Cortex of kidney (tissue), 1 donor: ENCODE measurements around the gene MYH7.

ENCODE experiments used
- DNase-seq: peaks from one replicate; lab custom pipeline; 2025; lab: John Stamatoyannopoulos, UW

MYH7 gene

GRCh38 chr14:23366426-23366921 is 69.0 kb downstream of the MYH7 start:
- no peak for DNase-seq

DNA sequence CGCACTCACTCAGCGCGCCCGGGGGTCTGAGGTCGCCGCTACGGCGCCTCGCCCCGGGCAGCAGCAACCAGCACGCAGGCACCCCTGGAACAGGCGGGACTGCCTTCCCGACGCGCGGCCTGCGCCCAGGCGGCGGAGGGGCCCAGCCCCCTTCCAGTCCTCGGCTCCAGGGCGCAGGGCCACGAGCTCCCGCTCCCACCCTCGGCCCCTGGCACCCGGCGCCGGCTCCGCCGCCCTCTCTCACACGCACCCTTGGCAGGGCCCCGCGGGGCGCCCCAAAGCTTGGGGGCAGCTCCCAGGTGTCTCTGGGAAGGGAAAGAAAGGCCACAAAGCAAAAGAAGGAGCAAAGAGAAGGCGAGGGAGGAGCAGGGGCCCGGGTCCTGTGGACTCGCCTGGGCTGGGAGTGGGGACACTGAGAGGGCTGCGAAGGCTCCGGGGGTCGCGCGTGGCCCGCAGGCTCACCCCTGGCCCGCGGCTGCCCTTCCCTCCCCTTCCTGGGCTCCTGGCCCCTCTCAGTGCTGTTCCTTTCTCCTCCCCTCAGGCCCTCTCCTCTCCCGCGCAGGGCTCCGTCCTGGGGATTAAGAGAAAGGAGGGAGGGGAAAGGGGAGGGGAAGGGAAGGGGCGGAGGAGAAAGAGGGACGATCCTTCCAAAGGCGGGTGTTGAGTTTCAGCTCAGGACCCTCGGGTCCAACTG is 69.6 kb downstream of the MYH7 start:
- DNase-seq, result no peak

DNA sequence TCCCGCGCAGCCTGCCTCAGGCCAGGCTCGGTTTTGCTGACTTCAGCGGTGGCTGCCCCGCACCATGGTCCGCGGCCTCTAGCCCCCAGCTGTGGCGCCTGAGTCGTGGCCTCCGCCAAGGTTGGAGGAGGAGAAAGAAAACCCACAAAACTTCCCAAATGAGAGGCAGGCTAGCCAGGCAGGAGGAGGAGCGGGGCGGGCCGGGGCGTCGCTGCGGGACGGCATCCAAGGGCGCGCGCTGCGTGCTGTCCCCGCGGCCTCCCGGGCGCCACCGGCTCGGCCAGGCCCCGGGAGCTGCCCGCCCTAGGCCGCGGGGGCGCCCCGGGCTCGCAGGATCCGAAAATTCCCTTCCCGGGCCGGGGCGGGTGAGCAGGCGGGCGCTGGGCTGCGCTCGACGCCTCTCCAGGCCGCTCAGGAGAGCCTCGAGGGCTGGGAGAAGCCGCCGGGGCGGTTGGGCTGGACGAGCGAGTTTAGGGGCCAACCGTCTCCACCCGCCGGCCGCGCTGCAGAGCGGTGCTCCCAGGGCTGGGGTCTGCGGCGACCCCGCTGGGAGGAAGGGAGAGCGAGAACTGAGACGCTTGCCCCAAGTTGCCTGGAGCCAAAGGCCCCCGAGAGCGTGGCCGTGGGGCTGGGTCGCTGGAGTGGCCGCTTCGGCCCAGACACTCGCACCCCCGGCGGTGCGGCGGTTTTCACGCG is 70.3 kb downstream of the MYH7 start, which contains the start of gene EFS:
EFS (minus strand) TSS at position 137 of the 696 bp plus-strand sequence. CDS start 147 bp downstream, outside the sequence.
- DNase-seq, result no peak

DNA sequence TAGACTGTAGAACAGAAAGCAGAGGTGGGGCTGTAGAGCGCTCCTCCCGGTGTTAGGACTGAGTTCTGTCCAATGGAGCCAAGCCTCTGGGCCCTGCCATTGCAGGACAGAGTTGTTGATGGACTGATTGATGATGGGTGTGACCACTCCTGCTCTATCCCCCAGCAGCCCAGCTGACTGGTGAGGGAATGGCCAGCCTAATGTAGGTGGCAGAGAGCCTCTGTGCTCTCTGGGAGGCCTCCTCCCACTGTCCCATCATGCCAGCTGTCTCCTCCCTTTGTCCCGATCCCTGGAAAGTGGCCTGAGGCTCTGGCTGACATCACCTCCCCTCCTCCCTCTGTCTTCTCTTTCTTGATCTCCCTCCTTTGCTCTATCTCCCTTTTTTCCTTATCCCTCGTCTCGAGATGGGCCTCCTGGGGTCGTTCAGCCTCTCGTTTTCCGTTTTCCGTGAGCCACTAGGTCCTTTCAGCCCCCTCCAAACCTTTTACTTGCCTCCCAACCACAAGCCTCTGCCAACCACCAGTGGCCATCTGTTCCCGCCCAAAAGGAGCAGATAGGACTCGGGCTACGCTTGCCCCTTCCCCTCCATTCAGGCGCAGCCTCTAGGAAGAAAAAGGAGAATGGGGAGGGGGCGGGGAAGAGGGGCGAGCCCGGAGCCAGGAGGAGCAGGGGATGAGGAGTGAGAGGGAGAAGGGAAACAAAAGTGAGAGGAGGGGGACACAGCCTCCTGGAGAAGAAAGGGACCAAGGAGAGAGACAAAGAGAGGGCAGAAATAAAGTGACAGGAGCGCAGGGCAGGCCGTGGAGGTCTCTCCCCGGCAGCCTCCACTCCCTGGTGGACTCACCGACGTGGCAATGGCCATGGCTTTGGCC is 71.1 kb downstream of the MYH7 start:
- DNase-seq, result no peak
